Dermis blood vessel endothelial cell (primary cell): ENCODE measurements around the gene GRAMD2A. TPM values are rescaled to one million over a fixed set of nuclear protein-coding genes. Genes with fewer than 3 reads are reported as not detected.
A peak's percentile ranks its signal among the peaks of the same experiment; 100 is the strongest.

Experiments used
- DNase-seq: peaks from one replicate; pipeline ENCODE4 v3.0.0; 2010
- total RNA-seq: library from RNA; depleted of rRNA; stranded (reverse); fragments of >200 nt; gene quantifications from 2 replicates; pipeline ENCODE4 v1.2.3, GENCODE V29; 2014

GRAMD2A gene
- total RNA-seq, 1 donor from 2014 or later: 0.17 TPM

GRCh38 chr15:72131922-72132321, 65.7 kb downstream of the GRAMD2A start:
- no peak for DNase-seq

GRCh38 chr15:72130272-72130671, 67.3 kb downstream of the GRAMD2A start:
- no peak for DNase-seq

- DNase-seq: no peak
These were observed 69.2 kb downstream of the GRAMD2A start for GRCh38 chr15:72128359-72128758.

GRCh38 chr15:72127724-72128322, 69.8 kb downstream of the GRAMD2A start:
- no peak for DNase-seq

- peak; percentile 27 for DNase-seq
These were observed 73.4 kb downstream of the GRAMD2A start for GRCh38 chr15:72124218-72124617.

- DNase-seq: peak; percentile 98
These were observed 79.3 kb downstream of the GRAMD2A start, which contains the start of the genes MYO9A and SENP8 for GRCh38 chr15:72118017-72118978. MYO9A (minus strand) TSS chr15:72118150; CDS start chr15:72046563, 71,587 bp downstream. SENP8 (plus strand) TSS chr15:72118403; CDS start chr15:72139624, 21,221 bp downstream.

- peak; percentile 78 for DNase-seq
These were observed 80.0 kb downstream of the GRAMD2A start for GRCh38 chr15:72117486-72118016.

- peak; percentile 54 for DNase-seq
These were observed 80.7 kb downstream of the GRAMD2A start for GRCh38 chr15:72116731-72117485.

GRCh38 chr15:72113347-72114031, 84.1 kb downstream of the GRAMD2A start:
- no peak for DNase-seq

- no peak for DNase-seq
These were observed 84.8 kb downstream of the GRAMD2A start for GRCh38 chr15:72112805-72113204.

GRCh38 chr15:72112116-72112515, 85.5 kb downstream of the GRAMD2A start:
- no peak for DNase-seq

- no peak for DNase-seq
These were observed 87.2 kb downstream of the GRAMD2A start for GRCh38 chr15:72110355-72110754.

Other genes starting within 250 kb of the GRAMD2A start
- 33.2 and 44.9 TPM in 2 replicates for gene MYO9A, start 79.6 kb downstream of the GRAMD2A start, total RNA-seq
- 1.2 and 2.7 TPM in 2 replicates for gene SENP8, start 79.4 kb downstream of the GRAMD2A start, total RNA-seq
- gene PKM, start 33.4 kb upstream of the GRAMD2A start, total RNA-seq: 714 and 1,526 TPM in 2 replicates
- 11.4 and 15.7 TPM in 2 replicates for gene PARP6, start 74.8 kb upstream of the GRAMD2A start, total RNA-seq
- gene CELF6, start 122.4 kb upstream of the GRAMD2A start, total RNA-seq: 0.17 TPM in 1 of 2 replicates, not detected in the other
- 62.9 and 72.8 TPM in 2 replicates for gene HEXA, start 178.2 kb upstream of the GRAMD2A start, total RNA-seq
- gene TMEM202, start 200.5 kb upstream of the GRAMD2A start, total RNA-seq: not detected in 2 replicates